ENCODE measurements around the gene CDKN2A.

DNA sequence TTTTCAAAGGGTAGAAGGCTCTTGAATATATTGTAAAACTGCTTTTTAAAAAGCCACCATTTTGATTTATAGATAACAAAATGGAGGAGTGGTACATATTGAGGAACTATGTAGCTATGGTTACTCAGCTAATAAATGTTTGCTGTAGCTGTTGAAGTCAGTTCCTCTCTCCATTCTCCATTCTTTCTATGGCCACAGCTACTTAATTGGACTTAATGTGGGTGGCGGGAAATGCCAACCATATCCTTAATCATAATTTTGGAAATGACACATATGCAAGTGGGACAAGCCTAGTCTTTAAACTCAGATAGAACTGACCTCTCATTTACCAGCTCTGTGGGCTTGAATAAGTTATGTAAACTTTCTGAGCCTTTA lies 10.6 kb downstream of the CDKN2A start:
- TF ChIP-seq, protein P1, sequence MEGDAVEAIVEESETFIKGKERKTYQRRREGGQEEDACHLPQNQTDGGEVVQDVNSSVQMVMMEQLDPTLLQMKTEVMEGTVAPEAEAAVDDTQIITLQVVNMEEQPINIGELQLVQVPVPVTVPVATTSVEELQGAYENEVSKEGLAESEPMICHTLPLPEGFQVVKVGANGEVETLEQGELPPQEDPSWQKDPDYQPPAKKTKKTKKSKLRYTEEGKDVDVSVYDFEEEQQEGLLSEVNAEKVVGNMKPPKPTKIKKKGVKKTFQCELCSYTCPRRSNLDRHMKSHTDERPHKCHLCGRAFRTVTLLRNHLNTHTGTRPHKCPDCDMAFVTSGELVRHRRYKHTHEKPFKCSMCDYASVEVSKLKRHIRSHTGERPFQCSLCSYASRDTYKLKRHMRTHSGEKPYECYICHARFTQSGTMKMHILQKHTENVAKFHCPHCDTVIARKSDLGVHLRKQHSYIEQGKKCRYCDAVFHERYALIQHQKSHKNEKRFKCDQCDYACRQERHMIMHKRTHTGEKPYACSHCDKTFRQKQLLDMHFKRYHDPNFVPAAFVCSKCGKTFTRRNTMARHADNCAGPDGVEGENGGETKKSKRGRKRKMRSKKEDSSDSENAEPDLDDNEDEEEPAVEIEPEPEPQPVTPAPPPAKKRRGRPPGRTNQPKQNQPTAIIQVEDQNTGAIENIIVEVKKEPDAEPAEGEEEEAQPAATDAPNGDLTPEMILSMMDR (optimal IDR thresholded peaks at IDR 0.05 in 1 of 3, IDR thresholded peaks at IDR 0.05 in 1 of 3, conservative IDR thresholded peaks at IDR 0.05 in 1 of 3; ENCODE audit: extremely low read depth in 1 of 3, insufficient read depth in 2 of 3, low read length in 3 of 3) = no peak
- TF ChIP-seq EZH2 (IDR thresholded peaks at IDR 0.05; ENCODE audit: low read length) = no peak
